ENCODE results near the gene TM2D1. TPM values are rescaled to one million over a fixed set of nuclear protein-coding genes. Genes with fewer than 3 reads are reported as not detected.

Gene TM2D1
- total and polyA plus RNA-seq, 10 of the 15 experiments (the other 5 are each of a cell fraction or from before 2014, with no cell fraction given) = 21.0 to 46.6 (median 36.7) TPM

- ATAC-seq (no peak), FAIRE-seq (no peak), DNase-seq (ENCODE audit: low read depth, low spot score) (no peak)
- 53% methylated on average over 3 of the region's 3 CpGs for WGBS (ENCODE audit: insufficient coverage, insufficient replicate concordance, low lambda C conversion rate, missing lambda C conversion rate)
- H3K9ac ChIP-seq (ENCODE audit: control insufficient read depth, insufficient read depth, low read length) = no peak overlapping the region
- SMC1A ChIA-PET (ENCODE audit: uncharacterized antibody, unreplicated experiment) = interaction anchor here (0.7 kb wide), 1 partner anchor 261 kb away, joined by 3 read pairs; no protein-coding TSS in a partner anchor
- no peak overlapping the region for H3K4me3 ChIP-seq
- RAD21 ChIA-PET (ENCODE audit: unreplicated experiment) = no interaction called here
- no peaks in the 10 kb centered on the region for H3K79me2 ChIP-seq (ENCODE audit: control insufficient read depth, insufficient read depth, low read length)
- no peaks in the 10 kb centered on the region for H3K27me3 ChIP-seq (replicated peaks in 1 of 2; ENCODE audit: control insufficient read depth in 2 of 2, insufficient read depth in 2 of 2, low read length in 1 of 2)
- H2AFZ ChIP-seq (ENCODE audit: control insufficient read depth, low read depth, low read length) = no peak overlapping the region
- no peaks in the 10 kb centered on the region for H3K36me3 ChIP-seq (ENCODE audit: control insufficient read depth in 2 of 2, insufficient read depth in 2 of 2, low read length in 1 of 2)
- POLR2A ChIA-PET = no interaction called here
- intact Hi-C loops (cut with micrococcal nuclease; ENCODE audit: unreplicated experiment) (no loop called here), in situ Hi-C loops (cut with MboI) (no loop called here)
- no TSS peak for BruUV-seq (replicated peaks)
- H3K4me2 ChIP-seq (ENCODE audit: control insufficient read depth, insufficient read depth) = no peak overlapping the region
- H3K4me1 ChIP-seq (ENCODE audit: control insufficient read depth, insufficient read depth, low read length) = no peaks in the 10 kb centered on the region
- H3K27ac ChIP-seq (ENCODE audit: control insufficient read depth, insufficient read depth) = no peak overlapping the region
- CTCF ChIA-PET = no interaction called here
- H3K9me3 ChIP-seq (replicated peaks; ENCODE audit: control insufficient read depth, insufficient read depth, low read length) = no peaks in the 10 kb centered on the region
- no peaks in the 10 kb centered on the region for H4K20me1 ChIP-seq (ENCODE audit: control insufficient read depth, insufficient read depth)
- TF ChIP-seq CUX1 (IDR thresholded peaks at IDR 0.05; ENCODE audit: insufficient replicate concordance, low read depth, low read length) (no peak), IKZF1 (conservative IDR thresholded peaks at IDR 0.05) (no peak), HCFC1 (IDR thresholded peaks at IDR 0.05; ENCODE audit: low read length) (no peak), NR2C1 (IDR thresholded peaks at IDR 0.05) (no peak), RCOR1 (conservative IDR thresholded peaks at IDR 0.05; ENCODE audit: low read depth, low read length) (no peak), ZSCAN29 (IDR thresholded peaks at IDR 0.05) (no peak), SIX5 (IDR thresholded peaks at IDR 0.05; ENCODE audit: low read depth, low read length, severe bottlenecking) (no peak), TAF1 (IDR thresholded peaks at IDR 0.05; ENCODE audit: borderline replicate concordance, low read depth, low read length) (no peak), CTCF (IDR thresholded peaks at IDR 0.05 in 2 of 3, conservative IDR thresholded peaks at IDR 0.05 in 1 of 3; ENCODE audit: control insufficient read depth in 2 of 3, extremely low read depth in 1 of 3, insufficient read depth in 1 of 3, low read depth in 3 of 3, low read length in 3 of 3) (no peak), PBX3 (IDR thresholded peaks at IDR 0.05; ENCODE audit: insufficient replicate concordance, low read depth, low read length) (no peak), KAT2A (conservative IDR thresholded peaks at IDR 0.05; ENCODE audit: control insufficient read depth, low read depth, low read length) (no peak)
Measured at GRCh38 chr1:61732726-61733125, 7.8 kb upstream of the TM2D1 start.

Measured in GM12878 (cell line).